ENCODE data around the gene SETMAR. TPM values are rescaled to one million over a fixed set of nuclear protein-coding genes. Genes with fewer than 3 reads are reported as not detected.

Gene SETMAR
- total and polyA plus RNA-seq, 2 of the 8 experiments (the other 6 are each of a cell fraction or from before 2014, with no cell fraction given): 16.1 to 25.3 TPM

- TF ChIP-seq CHD7 (IDR thresholded peaks at IDR 0.05; ENCODE audit: insufficient replicate concordance, low read length) (no peak), BACH1 (IDR thresholded peaks at IDR 0.05; ENCODE audit: low read length) (no peak), RXRA (IDR thresholded peaks at IDR 0.05; ENCODE audit: insufficient read depth, low read depth, low read length) (no peak), POLR2AphosphoS5 (IDR thresholded peaks at IDR 0.05; ENCODE audit: low read depth, low read length) (no peak), TAF7 (optimal IDR thresholded peaks at IDR 0.05; ENCODE audit: borderline replicate concordance, low read depth, low read length) (no peak), CTCF (IDR thresholded peaks at IDR 0.05; ENCODE audit: control extremely low read depth in 1 of 3, insufficient read depth in 1 of 3, low read depth in 1 of 3, low read length in 3 of 3) (no peak), E2F6 (IDR thresholded peaks at IDR 0.05) (no peak), JUND (IDR thresholded peaks at IDR 0.05; ENCODE audit: low read length) (no peak), CHD2 (IDR thresholded peaks at IDR 0.05; ENCODE audit: low read length) (no peak)
Measured at GRCh38 chr3:4292301-4292700, 10.9 kb upstream of the SETMAR start (continued).
